Mesenteric fat pad (tissue), 1 donor: ENCODE data around the gene BAHCC1. TPM values are rescaled to one million over a fixed set of nuclear protein-coding genes. Genes with fewer than 3 reads are reported as not detected.

Experiments
- DNase-seq: peaks from one replicate; pipeline ENCODE4 v3.0.0-alpha.2; 2020; ENCODE audit warnings: low spot score
- microRNA-seq: library from miRNA; unstranded; fragments of <30 nt; microRNA quantifications from one replicate; pipeline ENCODE4 v1.2.0, GENCODE V29; 2020; ENCODE audit warnings: borderline number of aligned reads
- total RNA-seq: library from RNA; stranded (reverse); fragmentation: NEBNext Ultra II Directional; extraction: Animal tissue kit (Norgen Biotek cat#: 25700); gene quantifications from one replicate; pipeline ENCODE4 v1.2.1, GENCODE V29; 2021
- donor health status: DM: yes; HTN: yes; CAD: no.

Gene BAHCC1
- total RNA-seq, 1 donor from 2014 or later = 11.0 TPM

DNA sequence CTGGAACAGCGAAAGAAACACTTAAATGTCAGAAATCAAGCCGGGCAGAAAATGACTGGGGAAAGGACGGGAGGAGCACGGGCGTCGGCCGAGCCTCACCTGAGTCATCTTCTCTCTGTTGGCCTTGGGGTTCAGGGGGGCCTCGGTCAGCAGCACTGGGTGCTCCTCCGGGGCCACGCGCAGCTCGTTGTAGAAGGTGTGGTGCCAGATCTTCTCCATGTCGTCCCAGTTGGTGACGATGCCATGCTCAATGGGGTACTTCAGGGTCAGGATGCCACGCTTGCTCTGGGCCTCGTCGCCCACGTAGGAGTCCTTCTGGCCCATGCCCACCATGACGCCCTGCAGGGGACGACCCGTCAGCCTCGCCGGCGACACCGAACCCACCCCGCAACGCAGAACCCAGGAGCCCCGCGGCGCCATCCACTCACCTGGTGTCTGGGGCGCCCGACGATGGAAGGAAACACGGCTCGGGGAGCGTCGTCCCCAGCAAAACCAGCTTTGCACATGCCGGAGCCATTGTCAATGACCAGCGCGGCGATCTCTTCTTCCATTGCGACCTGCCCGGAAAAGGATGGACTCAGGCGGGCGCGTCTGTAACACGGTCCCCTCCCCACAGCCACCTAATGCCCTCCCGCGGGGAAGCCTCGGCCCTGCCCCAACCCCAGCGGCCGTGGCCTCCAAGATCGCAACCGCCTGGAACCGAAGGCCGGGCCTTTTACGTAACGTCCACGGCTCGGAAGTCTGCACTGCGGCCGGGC, 116.7 kb downstream of the BAHCC1 start:
- DNase-seq = no peak

DNA sequence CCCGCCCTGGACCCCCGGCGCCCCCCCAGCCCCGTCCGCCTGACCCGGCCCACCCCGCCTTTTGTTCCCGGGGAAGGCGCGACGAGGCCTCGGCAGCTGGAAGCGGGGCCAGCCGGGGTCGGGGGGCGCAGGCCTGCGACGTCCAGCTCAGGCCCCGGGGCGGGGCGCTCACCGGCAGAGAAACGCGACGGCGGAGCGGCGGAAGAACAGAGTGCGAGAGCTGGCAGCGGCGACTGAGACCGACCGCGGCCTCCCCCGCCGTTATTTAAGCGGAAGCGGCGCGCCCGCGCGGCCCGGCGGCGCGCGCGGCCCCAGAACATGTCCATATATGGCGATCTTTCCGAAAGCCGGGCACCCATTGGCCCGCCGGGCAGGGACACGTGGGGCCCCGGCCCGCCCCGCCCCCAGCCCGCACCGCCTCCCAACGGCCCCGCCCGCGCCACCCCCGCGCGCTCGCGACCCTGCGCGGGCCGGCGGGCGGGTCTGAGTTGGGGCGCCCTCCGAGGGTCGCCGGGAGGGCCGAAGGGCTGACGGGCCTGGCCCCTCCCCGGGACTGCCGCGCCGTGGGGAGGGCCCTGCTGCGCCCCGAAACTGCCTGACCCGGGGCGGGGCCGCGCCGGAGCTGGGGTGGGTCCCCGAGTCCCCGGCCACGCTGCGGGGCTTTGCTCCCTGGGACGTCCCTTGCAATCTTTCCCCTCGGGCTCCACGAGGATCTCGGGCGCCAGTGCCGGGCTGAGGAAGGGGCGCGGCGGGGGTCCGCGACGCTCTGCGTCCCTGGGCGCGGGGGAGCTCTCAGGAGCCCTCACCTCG, 117.5 kb downstream of the BAHCC1 start, which contains the start of gene ACTG1:
ACTG1 (minus strand) TSS at position 238 of the 810 bp plus-strand sequence. CDS start 445 bp downstream, outside the sequence.
- DNase-seq = peak; percentile 99

DNA sequence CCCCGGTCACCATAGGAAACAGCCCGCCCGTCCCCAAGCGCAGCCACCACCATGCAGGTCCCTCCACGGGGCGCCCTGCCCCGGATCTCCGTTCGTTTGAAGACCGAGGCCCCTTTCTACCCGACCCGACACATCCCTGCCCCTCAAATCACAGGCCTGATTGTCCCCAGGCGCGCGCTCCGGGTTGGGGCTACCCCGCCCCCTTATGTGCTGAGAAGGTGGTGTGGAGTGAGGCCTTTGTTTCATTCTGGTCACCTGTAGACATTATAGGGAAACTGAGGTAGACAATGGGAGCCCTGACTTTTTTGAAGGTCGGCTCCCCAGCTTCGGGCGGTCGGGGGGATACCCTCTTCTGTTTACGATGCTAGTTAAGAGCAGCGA, 118.1 kb downstream of the BAHCC1 start:
- DNase-seq = no peak

DNA sequence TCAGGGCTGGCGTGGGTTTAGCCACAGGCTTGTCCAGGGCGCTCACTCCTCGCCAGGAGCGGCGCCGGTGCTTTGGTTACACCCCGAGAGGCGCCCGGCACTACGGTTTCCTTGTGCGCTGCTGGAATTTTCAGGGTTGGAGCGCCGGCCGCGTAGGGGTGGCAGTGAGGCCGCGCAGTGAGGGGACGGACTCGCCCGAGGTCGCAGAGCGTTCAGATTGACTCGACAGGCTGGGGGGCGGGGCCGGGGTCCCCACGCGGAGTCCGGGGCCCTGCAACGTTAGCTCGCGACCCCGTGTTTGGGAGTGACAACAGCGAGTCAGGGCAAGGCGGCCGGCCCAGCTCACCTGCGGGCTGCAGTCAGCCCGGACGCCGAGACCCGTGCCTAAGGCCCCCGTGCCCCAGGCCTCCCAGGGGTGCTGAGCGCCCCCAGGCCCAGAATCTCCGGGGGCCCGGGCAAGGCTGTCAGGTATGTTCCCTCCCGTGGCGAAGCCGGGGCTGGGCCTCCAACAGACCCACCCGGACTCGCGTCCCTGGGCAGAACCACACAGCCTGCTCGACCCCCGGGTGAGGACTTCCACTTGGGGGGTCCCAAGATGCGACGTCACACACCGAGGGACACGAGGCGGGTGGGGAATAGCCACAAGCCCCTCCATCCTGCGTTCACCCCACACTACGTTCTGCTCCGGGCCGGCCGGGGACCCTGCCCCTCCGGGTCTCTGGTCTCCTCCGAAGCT, 118.7 kb downstream of the BAHCC1 start:
- DNase-seq = no peak

DNA sequence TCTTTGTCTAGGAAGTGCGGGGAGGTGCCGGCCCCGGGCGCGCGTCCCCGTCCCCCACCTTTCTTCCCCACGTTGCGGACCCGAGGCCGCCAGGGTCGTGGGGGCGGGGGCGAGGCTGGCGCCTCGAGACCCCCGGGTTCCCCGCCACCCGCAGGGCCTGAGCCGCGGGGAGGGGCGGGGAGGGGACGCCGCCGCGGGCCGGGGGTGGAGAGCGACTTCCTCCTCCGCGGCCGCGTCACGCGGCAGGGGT, 119.2 kb downstream of the BAHCC1 start:
- no peak for DNase-seq

DNA sequence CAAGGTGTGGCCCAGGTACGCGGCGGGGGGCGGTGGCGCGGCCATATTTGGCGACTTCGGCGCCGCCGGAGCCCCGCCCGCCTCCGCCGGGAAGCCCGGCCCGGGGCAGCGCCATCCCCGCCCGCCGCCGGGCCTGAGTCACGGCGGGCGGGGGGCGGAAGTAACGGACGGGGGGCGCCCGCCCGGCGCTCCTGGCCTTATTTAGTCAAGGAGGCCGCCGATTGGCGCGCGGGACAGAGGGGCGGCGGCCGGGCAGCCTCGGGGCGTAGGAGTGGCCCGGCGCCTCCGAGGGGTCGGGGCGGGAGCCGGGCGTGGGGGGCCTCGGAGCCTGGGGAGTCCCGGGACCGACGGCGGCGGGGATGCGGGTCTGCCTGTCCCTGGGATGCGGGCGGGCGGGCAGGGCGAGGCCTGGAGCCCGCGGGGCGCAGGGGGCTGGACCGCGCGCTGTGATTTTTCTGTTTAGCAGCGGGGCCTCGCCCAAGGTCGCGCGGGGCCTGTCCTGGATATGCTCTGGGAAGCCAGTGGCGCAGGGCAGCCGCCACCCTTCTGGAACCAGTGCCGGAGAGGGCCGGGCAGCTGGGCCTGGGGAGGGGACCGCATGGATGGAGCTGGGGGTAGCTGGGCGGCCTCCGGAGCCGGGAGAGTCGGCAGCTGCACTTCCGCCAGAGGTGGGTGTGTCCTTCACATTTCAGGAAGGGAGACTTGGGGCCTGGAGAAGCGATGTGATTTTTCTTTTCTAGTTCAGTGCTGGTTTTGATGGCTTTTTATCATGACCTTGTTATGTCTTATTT, 119.7 kb downstream of the BAHCC1 start:
- no peak for DNase-seq

DNA sequence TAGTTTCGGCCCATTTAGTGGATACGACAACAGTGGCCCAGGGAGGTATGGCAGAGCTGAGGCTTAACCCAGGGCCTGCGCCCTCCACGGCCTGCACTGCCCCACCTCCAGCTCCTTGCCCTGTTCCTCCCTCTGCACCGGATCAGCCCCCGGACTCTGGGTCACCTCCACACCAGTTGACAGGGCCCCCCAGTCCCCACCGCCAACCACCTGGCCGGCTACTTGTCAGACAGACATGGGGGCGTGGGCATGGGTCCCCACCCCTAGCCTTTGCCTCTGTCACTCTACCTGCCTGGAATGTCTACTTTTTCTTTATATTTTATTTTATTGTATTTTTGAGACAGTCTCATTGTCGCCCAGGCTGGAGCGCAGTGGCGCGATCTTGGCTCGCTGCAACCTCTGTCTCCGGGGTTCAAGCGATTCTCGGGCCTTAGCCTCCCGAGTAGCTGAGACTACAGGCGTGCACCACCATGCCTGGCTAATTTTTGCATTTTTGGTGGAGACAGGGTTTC, 120.3 kb downstream of the BAHCC1 start:
- DNase-seq = no peak

Small RNA genes lying within 50 kb of the gene (microRNA-seq; reads per million reads assigned to microRNA genes)
- gene MIR3186 (not detected), gene MIR4740 (not detected)

Other genes with a start within 250 kb of the BAHCC1 start
- gene PVALEF, start 229.9 kb upstream of the BAHCC1 start, total RNA-seq = not detected
- 7.9 TPM for gene AATK, start 229.2 kb upstream of the BAHCC1 start, total RNA-seq
- 3.4 TPM for gene CEP131, start 172.5 kb upstream of the BAHCC1 start, total RNA-seq
- 23.1 TPM for gene TEPSIN, start 156.4 kb upstream of the BAHCC1 start, total RNA-seq
- 46.2 TPM for gene NDUFAF8, start 156.1 kb upstream of the BAHCC1 start, total RNA-seq
- 88.0 TPM for gene SLC38A10, start 100.2 kb upstream of the BAHCC1 start, total RNA-seq
- 1,641 TPM for gene ACTG1, start 117.3 kb downstream of the BAHCC1 start, total RNA-seq
- 0.39 TPM for gene FSCN2, start 132.9 kb downstream of the BAHCC1 start, total RNA-seq
- 25.5 TPM for gene FAAP100, start 156.9 kb downstream of the BAHCC1 start, total RNA-seq
- gene NPLOC4, start 241.7 kb downstream of the BAHCC1 start, total RNA-seq = 129 TPM
- gene TSPAN10, start 241.7 kb downstream of the BAHCC1 start, total RNA-seq = 0.29 TPM